NCI-H345 treated with DMSO at 0.1 percent for 48 hours (cell line): ENCODE data around the gene ST6GALNAC6.

ENCODE experiments used
- DNase-seq: peaks from one replicate; lab custom pipeline; 2025; ENCODE audit not compliant: unreplicated experiment; lab: John Stamatoyannopoulos, UW

The ST6GALNAC6 gene

GRCh38 chr9:127917603-127918002 lies 18.2 kb upstream of the ST6GALNAC6 start:
- no peak for DNase-seq

- DNase-seq, result peak; percentile 67
Observed at GRCh38 chr9:127916720-127917581, 17.5 kb upstream of the ST6GALNAC6 start, which contains the start of gene ST6GALNAC4. Gene ST6GALNAC4, minus strand, starts transcription at chr9:127917041. Its CDS starts 622 bp downstream, at chr9:127916419.

- DNase-seq, result no peak
Observed at GRCh38 chr9:127915801-127916719, 16.7 kb upstream of the ST6GALNAC6 start.

- no peak for DNase-seq
Observed at GRCh38 chr9:127915325-127915752, 15.9 kb upstream of the ST6GALNAC6 start.

- no peak for DNase-seq
Observed at GRCh38 chr9:127913682-127914081, 14.3 kb upstream of the ST6GALNAC6 start.

- no peak for DNase-seq
Observed at GRCh38 chr9:127912882-127913281, 13.5 kb upstream of the ST6GALNAC6 start.

GRCh38 chr9:127912296-127912695 lies 12.9 kb upstream of the ST6GALNAC6 start:
- DNase-seq, result no peak

GRCh38 chr9:127910613-127911205 lies 11.3 kb upstream of the ST6GALNAC6 start:
- no peak for DNase-seq

GRCh38 chr9:127909839-127910273 lies 10.5 kb upstream of the ST6GALNAC6 start:
- no peak for DNase-seq

- no peak for DNase-seq
Observed at GRCh38 chr9:127908660-127908926, 9.2 kb upstream of the ST6GALNAC6 start.

- no peak for DNase-seq
Observed at GRCh38 chr9:127907867-127908659, 8.7 kb upstream of the ST6GALNAC6 start.

GRCh38 chr9:127905788-127906191 lies 6.4 kb upstream of the ST6GALNAC6 start:
- DNase-seq, result no peak

- DNase-seq, result no peak
Observed at GRCh38 chr9:127905004-127905728, 5.8 kb upstream of the ST6GALNAC6 start.

- DNase-seq, result no peak
Observed at GRCh38 chr9:127904561-127905003, 5.2 kb upstream of the ST6GALNAC6 start.

- no peak for DNase-seq
Observed at GRCh38 chr9:127903557-127904475, 4.4 kb upstream of the ST6GALNAC6 start.

- no peak for DNase-seq
Observed at GRCh38 chr9:127898433-127899127, 823 bp downstream of the ST6GALNAC6 start.

- DNase-seq, result no peak
Observed at GRCh38 chr9:127897193-127897692, 2.2 kb downstream of the ST6GALNAC6 start.
